Spleen (tissue), 7 donors: ENCODE data around the gene FBLN1.

Experiments used
- CTCF ChIP-seq, 11 experiments: fragments of 200-600 bp in 7 of 11; fragments of 450-650 bp in 4 of 11; sonication (generic) in 4 of 11; IDR thresholded peaks in 8 of 11; conservative IDR thresholded peaks in 3 of 11; 1 replicate in 7 of 11; 2 replicates in 4 of 11; pipeline versions ENCODE4 v1.4.0 to v1.8.0; 2016 to 2021; ENCODE audit warnings: antibody characterized with exemption in 11 of 11, inconsistent platforms in 4 of 11, mild to moderate bottlenecking in 1 of 11
- POLR2A ChIP-seq, 3 donors: fragments of 450-650 bp; IDR thresholded peaks; one replicate each; pipeline ENCODE4 v1.5.1; 2017; ENCODE audit warnings: antibody characterized with exemption in 3 of 3, mild to moderate bottlenecking in 1 of 3
- donor health status: DM: no; HTN: no; CAD: no; lungs with moderate emphysema.
- donor health status: DM: no; HTN: no; CAD: no.
- donor health status: DM: no; HTN: no; CAD: no.

GRCh38 chr22:45511847-45512261 is 9.2 kb downstream of the FBLN1 start:
- no peak for TF ChIP-seq CTCF (IDR thresholded peaks at IDR 0.05 in 8 of 11, conservative IDR thresholded peaks at IDR 0.05 in 3 of 11)
- TF ChIP-seq POLR2A (IDR thresholded peaks at IDR 0.05), result no peak
